ENCODE results near the gene RYR2.

DNA sequence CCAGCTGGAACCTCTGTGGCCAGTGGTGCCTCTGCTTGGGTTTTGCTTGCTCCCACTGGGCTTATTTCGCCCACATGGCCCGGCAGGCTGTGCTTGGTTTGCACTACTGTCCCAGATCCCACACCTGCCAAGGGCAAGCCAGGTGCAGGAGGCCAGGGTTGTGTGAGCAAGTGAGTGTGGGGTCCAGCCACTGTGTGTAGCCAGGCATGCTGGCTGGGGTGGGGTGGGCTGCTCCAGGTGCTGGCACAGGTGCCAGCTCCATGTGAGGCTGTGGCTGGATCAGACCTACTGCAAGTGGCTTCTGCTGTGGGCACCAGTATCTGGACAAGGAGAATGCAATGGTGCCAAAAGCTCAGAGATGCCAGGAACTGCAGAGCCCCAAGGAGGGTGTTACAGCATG lies 28.5 kb downstream of the RYR2 start:
- no peak for TF ChIP-seq POLR2A (IDR thresholded peaks at IDR 0.05; ENCODE audit: low read depth, low read length)
- TF ChIP-seq TAF1 (IDR thresholded peaks at IDR 0.05; ENCODE audit: borderline replicate concordance, low read depth, low read length): no peak
- TF ChIP-seq POLR2AphosphoS5 (IDR thresholded peaks at IDR 0.05; ENCODE audit: low read depth, low read length): no peak
